SK-N-MC (cell line): ENCODE measurements around the gene MRPS34.

Source experiments
- EZH2 ChIP-seq: fragments of 200-600 bp; sonication (generic); IDR thresholded peaks from one replicate; pipeline ENCODE4 v1.6.1; 2017; ENCODE audit warnings: antibody characterized with exemption
- POLR2AphosphoS5 ChIP-seq: IDR thresholded peaks from 2 replicates; pipeline ENCODE4 v1.6.1; 2012; ENCODE audit warnings: mild to moderate bottlenecking, low read depth, low read length, borderline replicate concordance

- TF ChIP-seq POLR2AphosphoS5: no peak; the same call in 1 of the 2 replicates
- no peak for TF ChIP-seq EZH2
These were observed 1.0 kb downstream of the MRPS34 start for GRCh38 chr16:1771864-1772361.
